Parathyroid adenoma (tissue), 2 donors: ENCODE data around the gene CLTRN.
"Not testable (repeated sequence)": the region's sequence is repeated elsewhere in the genome, so short reads cannot be mapped to it uniquely, and the experiment has no call there.

Experiments used
- H2AFZ ChIP-seq: fragments of 300-600 bp; sonication (generic); one replicate; pipeline ENCODE4 v1.7.0; 2017; ENCODE audit warnings: antibody characterized with exemption, mild to moderate bottlenecking
- H3K27ac ChIP-seq: fragments of 300-600 bp; sonication (generic); one replicate; pipeline ENCODE4 v1.7.0; 2017
- H3K27me3 ChIP-seq: fragments of 300-600 bp; sonication (generic); one replicate; pipeline ENCODE4 v1.7.0; 2017; ENCODE audit warnings: low read length; ENCODE audit not compliant: control insufficient read depth, insufficient read depth
- H3K36me3 ChIP-seq: fragments of 300-600 bp; sonication (generic); one replicate; pipeline ENCODE4 v1.7.0; 2017; ENCODE audit warnings: low read length; ENCODE audit not compliant: control insufficient read depth, insufficient read depth
- H3K4me1 ChIP-seq: fragments of 300-600 bp; sonication (generic); one replicate; pipeline ENCODE4 v1.7.0; 2017; ENCODE audit warnings: control low read depth
- H3K4me2 ChIP-seq: fragments of 300-600 bp; sonication (generic); one replicate; pipeline ENCODE4 v1.7.0; 2017; ENCODE audit warnings: low read length
- H3K4me3 ChIP-seq: fragments of 300-600 bp; sonication (generic); one replicate; pipeline ENCODE4 v1.7.0; 2017; ENCODE audit warnings: low read depth, low read length
- H3K79me2 ChIP-seq: fragments of 300-600 bp; sonication (generic); one replicate; pipeline ENCODE4 v1.7.0; 2017; ENCODE audit warnings: control low read depth
- H3K9ac ChIP-seq: fragments of 300-600 bp; sonication (generic); one replicate; pipeline ENCODE4 v1.7.0; 2017; ENCODE audit warnings: mild to moderate bottlenecking
- H3K9me3 ChIP-seq: fragments of 300-600 bp; sonication (generic); one replicate; pipeline ENCODE4 v1.7.0; 2017; ENCODE audit warnings: low read length; ENCODE audit not compliant: control insufficient read depth
- TF ChIP-seq, protein P1 (sequence below): fragments of 300-600 bp; sonication (generic); IDR thresholded peaks from one replicate; pipeline ENCODE4 v1.7.0; 2017; ENCODE audit warnings: antibody characterized with exemption, mild to moderate bottlenecking
- donor health status: primary hyperparathyroidism.

Gene CLTRN

DNA sequence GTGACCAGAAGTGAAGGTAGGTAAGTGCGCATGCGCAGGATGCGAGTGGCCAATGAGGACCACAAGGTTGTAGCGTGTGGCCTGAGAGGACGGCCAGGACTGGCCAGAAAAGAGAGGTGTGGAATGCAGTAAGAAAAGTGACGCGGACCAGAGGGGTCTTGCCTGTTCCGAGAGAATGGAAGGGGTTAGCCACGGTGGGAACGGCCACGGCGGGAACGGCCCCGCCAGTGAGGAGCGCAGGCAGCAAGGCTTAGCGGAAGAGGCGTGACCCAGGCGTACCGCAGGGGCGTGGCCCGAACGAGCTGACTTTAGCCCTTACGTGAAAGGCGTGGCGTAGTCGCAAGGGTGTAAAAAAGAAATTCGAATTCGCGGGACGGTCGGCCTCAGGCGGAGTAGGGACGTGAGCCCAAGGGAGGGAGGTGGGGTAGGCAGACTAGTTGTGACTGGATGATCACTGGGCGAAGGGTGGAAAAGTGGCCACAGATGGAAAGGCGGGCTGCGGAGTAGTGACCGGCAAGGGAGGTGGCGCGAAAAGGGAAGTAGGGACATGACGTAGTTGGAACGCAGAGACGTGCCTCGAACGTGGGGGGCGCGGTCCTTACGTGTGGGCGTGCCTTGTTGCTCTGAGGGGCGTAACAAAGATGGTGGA, 10.4 kb upstream of the CLTRN start:
- Histone ChIP-seq H3K9ac (peak overlapping the region; percentile 84), H3K4me3 (peak overlapping the region; percentile 87), H3K4me1 (no peaks in the 10 kb centered on the region), H2AFZ (peak overlapping the region; percentile 93), H3K27ac (peak overlapping the region; percentile 99), H3K4me2 (peak overlapping the region; percentile 88), H3K9me3 (no peaks in the 10 kb centered on the region), H3K27me3 (no peaks in the 10 kb centered on the region), H3K79me2 (peaks cover 14% of the 10 kb centered on the region), H3K36me3 (no peaks in the 10 kb centered on the region)
- TF ChIP-seq, protein P1, sequence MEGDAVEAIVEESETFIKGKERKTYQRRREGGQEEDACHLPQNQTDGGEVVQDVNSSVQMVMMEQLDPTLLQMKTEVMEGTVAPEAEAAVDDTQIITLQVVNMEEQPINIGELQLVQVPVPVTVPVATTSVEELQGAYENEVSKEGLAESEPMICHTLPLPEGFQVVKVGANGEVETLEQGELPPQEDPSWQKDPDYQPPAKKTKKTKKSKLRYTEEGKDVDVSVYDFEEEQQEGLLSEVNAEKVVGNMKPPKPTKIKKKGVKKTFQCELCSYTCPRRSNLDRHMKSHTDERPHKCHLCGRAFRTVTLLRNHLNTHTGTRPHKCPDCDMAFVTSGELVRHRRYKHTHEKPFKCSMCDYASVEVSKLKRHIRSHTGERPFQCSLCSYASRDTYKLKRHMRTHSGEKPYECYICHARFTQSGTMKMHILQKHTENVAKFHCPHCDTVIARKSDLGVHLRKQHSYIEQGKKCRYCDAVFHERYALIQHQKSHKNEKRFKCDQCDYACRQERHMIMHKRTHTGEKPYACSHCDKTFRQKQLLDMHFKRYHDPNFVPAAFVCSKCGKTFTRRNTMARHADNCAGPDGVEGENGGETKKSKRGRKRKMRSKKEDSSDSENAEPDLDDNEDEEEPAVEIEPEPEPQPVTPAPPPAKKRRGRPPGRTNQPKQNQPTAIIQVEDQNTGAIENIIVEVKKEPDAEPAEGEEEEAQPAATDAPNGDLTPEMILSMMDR: no peak

DNA sequence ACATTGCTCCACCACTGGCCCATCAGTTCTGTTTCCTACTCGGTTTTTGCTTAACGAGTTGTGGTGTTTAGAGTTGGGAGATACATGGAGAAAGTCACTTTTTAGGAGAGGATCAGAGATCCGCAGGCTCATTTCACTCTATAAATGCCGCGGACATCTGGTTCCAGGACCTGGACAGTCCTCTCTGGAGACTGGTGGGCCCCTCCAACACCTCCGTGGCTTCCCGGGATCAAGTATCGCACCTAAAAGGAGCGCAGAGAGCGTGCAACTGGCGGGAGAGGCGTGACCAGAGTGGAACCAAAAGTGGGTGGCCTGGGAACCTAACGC, 9.9 kb upstream of the CLTRN start:
- Histone ChIP-seq H3K9me3 (no peaks in the 10 kb centered on the region), H3K4me2 (peak overlapping the region; percentile 88), H3K9ac (no peak overlapping the region), H3K27me3 (no peaks in the 10 kb centered on the region), H3K4me1 (no peaks in the 10 kb centered on the region), H3K4me3 (peak overlapping the region; percentile 87), H3K79me2 (peaks cover 14% of the 10 kb centered on the region), H3K36me3 (no peaks in the 10 kb centered on the region), H3K27ac (peak overlapping the region; percentile 99), H2AFZ (peak overlapping the region; percentile 93)
- TF ChIP-seq, protein P1: no peak

DNA sequence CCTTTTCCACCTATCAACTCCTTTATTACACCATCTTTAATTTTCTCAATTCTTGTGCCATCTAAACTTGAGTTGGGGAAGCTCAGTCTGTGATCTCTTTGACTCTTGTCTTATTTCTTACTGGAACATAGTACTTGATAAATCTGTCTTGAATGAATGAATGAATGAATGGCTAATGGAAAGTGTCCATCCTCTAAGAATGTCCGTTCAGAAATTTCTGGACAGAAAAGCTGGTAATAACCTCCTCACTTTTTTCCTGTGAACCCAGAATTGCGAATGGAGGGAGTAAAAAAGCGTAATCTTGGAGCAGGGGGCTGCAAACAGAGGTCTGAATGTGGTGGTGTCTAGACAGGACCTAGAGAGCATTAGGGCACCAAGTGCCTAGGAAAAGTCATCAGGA, 9.4 kb upstream of the CLTRN start:
- H3K9ac ChIP-seq: no peak overlapping the region
- H3K9me3 ChIP-seq: no peaks in the 10 kb centered on the region
- peak overlapping the region; percentile 88 for H3K4me2 ChIP-seq
- H3K4me1 ChIP-seq: no peaks in the 10 kb centered on the region
- TF ChIP-seq, protein P1: no peak
- peaks cover 10% of the 10 kb centered on the region for H3K79me2 ChIP-seq
- no peaks in the 10 kb centered on the region for H3K36me3 ChIP-seq
- H3K27me3 ChIP-seq: no peaks in the 10 kb centered on the region
- peak overlapping the region; percentile 99 for H3K27ac ChIP-seq
- H2AFZ ChIP-seq: peak overlapping the region; percentile 93
- peak overlapping the region; percentile 87 for H3K4me3 ChIP-seq

DNA sequence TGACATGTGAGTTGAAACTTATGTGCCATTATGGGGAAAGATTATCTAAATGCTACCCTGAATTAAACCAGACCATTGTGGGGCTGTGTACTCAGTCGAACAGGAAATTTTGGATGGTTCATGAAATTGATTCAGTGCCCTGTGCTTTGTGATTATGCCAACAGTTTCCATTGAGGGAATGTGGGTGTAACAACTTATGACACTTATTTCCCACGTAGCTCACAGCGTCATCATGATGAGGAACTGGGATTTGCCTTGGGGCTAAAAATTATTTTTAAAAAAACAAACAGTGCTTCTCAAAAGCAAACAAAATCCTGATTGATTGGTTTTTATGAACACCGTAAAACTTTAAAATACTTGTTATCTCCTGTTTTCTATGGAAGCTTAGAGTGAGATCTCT, 8.3 kb upstream of the CLTRN start:
- no peak overlapping the region for H3K9ac ChIP-seq
- H3K27me3 ChIP-seq: no peaks in the 10 kb centered on the region
- H3K27ac ChIP-seq: no peak overlapping the region
- TF ChIP-seq, protein P1: no peak
- no peak overlapping the region for H2AFZ ChIP-seq
- H3K79me2 ChIP-seq: peaks cover 6% of the 10 kb centered on the region
- no peaks in the 10 kb centered on the region for H3K36me3 ChIP-seq
- H3K4me1 ChIP-seq: no peaks in the 10 kb centered on the region
- H3K9me3 ChIP-seq: no peaks in the 10 kb centered on the region
- no peak overlapping the region for H3K4me3 ChIP-seq
- H3K4me2 ChIP-seq: no peak overlapping the region

DNA sequence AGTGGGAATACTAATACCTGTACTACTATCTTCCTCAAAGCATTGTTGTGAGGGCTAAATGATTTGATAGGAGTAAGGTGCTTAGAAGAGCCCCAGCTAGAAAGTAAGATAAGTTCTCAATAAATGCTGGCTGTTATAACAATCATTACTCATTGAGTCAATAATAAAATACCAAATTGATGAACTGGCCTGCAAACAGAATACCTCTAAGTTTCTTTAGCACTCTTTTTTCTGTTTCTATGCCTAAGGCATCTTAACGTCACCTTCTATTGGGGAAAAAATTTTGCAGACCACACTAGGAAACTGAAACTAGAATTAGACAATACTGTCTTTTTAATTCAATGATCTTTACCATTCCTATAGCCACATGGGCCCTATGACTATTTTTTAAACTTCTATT, 1.2 kb downstream of the CLTRN start:
- TF ChIP-seq, protein P1: no peak
- Histone ChIP-seq H3K4me2 (no peak overlapping the region), H3K36me3 (no peaks in the 10 kb centered on the region), H3K4me1 (no peaks in the 10 kb centered on the region), H3K79me2 (no peaks in the 10 kb centered on the region), H3K9ac (no peak overlapping the region), H3K9me3 (no peaks in the 10 kb centered on the region), H3K27ac (no peak overlapping the region), H3K4me3 (no peak overlapping the region), H2AFZ (no peak overlapping the region), H3K27me3 (no peaks in the 10 kb centered on the region)

DNA sequence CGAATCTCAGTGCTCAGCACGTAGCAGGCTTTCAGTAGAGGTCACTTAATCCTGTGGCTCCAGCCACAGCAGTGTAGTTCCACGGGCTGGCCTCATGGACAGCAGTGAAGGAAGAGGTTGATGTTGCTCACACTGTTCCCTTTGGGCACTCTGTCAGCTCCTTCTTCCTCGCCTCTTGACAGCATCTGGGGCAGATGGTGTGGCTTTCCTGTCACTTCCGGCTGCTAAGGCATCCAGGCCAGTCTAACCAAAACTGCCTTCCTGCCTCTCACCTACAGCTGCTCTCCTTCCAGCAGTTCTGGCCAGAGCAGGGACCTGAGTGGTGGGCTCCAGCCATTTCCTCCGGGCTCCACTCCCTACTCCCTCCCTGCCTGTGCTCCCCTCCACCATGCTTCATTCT, 9.8 kb downstream of the CLTRN start:
- H3K27me3 ChIP-seq, H3K4me3 ChIP-seq, H3K9me3 ChIP-seq, H3K36me3 ChIP-seq, H3K4me1 ChIP-seq, H3K4me2 ChIP-seq, H3K27ac ChIP-seq, H3K9ac ChIP-seq, H2AFZ ChIP-seq, H3K79me2 ChIP-seq: not testable (repeated sequence)
